ENCODE measurements around the gene GPHN. TPM values are rescaled to one million over a fixed set of nuclear protein-coding genes. Genes with fewer than 3 reads are reported as not detected.
A peak's percentile ranks its signal among the peaks of the same experiment; 100 is the strongest.

The GPHN gene
- polyA plus RNA-seq, 1 of the 3 experiments (the other 2 are of a cell fraction) = 6.9 TPM

DNA sequence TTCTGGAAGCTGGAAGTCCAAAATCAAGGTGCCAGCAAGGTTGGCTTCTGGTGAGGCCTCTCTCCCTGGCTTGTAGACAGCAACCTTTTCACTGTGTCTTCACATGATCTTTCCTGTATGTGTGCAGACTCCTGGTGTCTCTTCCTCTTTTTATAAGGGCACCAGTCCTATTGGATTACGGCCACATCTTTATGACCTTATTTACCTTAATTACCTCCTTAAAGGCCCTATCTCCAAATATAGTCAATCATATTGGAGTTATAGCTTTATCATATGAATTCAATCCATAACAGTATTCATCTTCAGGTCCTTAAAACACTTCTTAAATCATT lies 660.1 kb downstream of the GPHN start:
- Histone ChIP-seq H3K4me3 (ENCODE audit: low read depth in 2 of 2, low read length in 1 of 2) (no peak overlapping the region), H3K9me3 (no peaks in the 10 kb centered on the region), H3K9ac (no peak overlapping the region), H4K20me1 (ENCODE audit: insufficient read depth) (no peaks in the 10 kb centered on the region), H3K27ac (ENCODE audit: low read depth in 2 of 2, low read length in 1 of 2) (no peak overlapping the region), H3F3A (replicated peaks; ENCODE audit: insufficient read depth) (peaks cover 6% of the 10 kb centered on the region), H3K79me2 (ENCODE audit: insufficient read depth) (no peaks in the 10 kb centered on the region), H3K4me2 (no peak overlapping the region), H2AFZ (ENCODE audit: low read depth) (peak overlapping the region; percentile 9; the same call in 1 of the 2 replicates), H3K9me2 (no peaks in the 10 kb centered on the region), H3K27me3 (ENCODE audit: insufficient read depth) (no peaks in the 10 kb centered on the region), H3K36me3 (replicated peaks in 1 of 2; ENCODE audit: control insufficient read depth in 1 of 2, insufficient read depth in 2 of 2, low read length in 1 of 2) (no peaks in the 10 kb centered on the region), H3K4me1 (ENCODE audit: control insufficient read depth in 1 of 2, insufficient read depth in 2 of 2, low read depth in 1 of 2, low read length in 1 of 2) (peaks cover 0 to 10% of the 10 kb centered on the region in 2 experiments; a peak in 1 of 4 replicates)
- no peak for DNase-seq
- CTCF ChIA-PET = interaction anchor here (0.8 to 4.4 kb wide), 3 partner anchors 34 to 123 kb away, joined by 3 to 78 read pairs (median 3); no protein-coding TSS in a partner anchor
- POLR2A ChIA-PET = no interaction called here
- TF ChIP-seq POLR2AphosphoS5 (IDR thresholded peaks at IDR 0.05; ENCODE audit: low read depth, low read length) (no peak), CHD2 (IDR thresholded peaks at IDR 0.05; ENCODE audit: low read length, partially characterized antibody) (no peak)
- WGBS (ENCODE audit: low lambda C conversion rate) = 96% methylated on average over 1 of the region's 1 CpG

DNA sequence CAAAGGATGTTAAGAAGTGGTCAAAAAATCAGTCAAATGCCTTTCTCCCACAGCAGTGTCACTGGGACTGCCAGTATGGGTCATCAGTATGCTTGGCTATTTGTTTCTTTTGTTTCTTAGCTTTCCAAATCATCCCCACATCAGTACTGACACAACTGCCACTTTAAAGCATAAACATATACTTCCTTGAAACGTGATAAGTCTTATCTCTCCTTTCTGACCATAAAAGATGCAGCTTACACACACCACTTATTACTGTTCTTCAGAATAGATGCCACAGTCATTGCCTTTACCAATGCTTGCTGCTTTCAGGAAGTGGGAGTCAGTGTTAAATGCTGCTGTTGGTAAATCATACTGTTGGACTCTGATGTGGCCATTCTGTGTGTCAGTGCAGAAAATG lies 662.7 kb downstream of the GPHN start:
- peaks cover 6% of the 10 kb centered on the region for H3F3A ChIP-seq (replicated peaks; ENCODE audit: insufficient read depth)
- peaks cover 0 to 10% of the 10 kb centered on the region in 2 experiments; a peak in 1 of 4 replicates for H3K4me1 ChIP-seq (ENCODE audit: control insufficient read depth in 1 of 2, insufficient read depth in 2 of 2, low read depth in 1 of 2, low read length in 1 of 2)
- H3K9ac ChIP-seq = no peak overlapping the region
- H4K20me1 ChIP-seq (ENCODE audit: insufficient read depth) = no peaks in the 10 kb centered on the region
- no peak overlapping the region for H2AFZ ChIP-seq (ENCODE audit: low read depth)
- H3K27ac ChIP-seq (ENCODE audit: low read depth in 2 of 2, low read length in 1 of 2) = no peak overlapping the region
- TF ChIP-seq SIN3A (IDR thresholded peaks at IDR 0.05; ENCODE audit: borderline replicate concordance, low read depth, low read length) (no peak), TAF1 (IDR thresholded peaks at IDR 0.05; ENCODE audit: borderline replicate concordance, low read depth, low read length) (no peak), FOXJ3 (CRISPR knock-in tag; IDR thresholded peaks at IDR 0.05) (no peak), CHD2 (IDR thresholded peaks at IDR 0.05; ENCODE audit: low read length, partially characterized antibody) (no peak), FOSL2 (IDR thresholded peaks at IDR 0.05; ENCODE audit: borderline replicate concordance, low read depth) (no peak), JUND (IDR thresholded peaks at IDR 0.05) (no peak)
- TF ChIP-seq, protein P1, sequence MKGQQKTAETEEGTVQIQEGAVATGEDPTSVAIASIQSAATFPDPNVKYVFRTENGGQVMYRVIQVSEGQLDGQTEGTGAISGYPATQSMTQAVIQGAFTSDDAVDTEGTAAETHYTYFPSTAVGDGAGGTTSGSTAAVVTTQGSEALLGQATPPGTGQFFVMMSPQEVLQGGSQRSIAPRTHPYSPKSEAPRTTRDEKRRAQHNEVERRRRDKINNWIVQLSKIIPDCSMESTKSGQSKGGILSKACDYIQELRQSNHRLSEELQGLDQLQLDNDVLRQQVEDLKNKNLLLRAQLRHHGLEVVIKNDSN (IDR thresholded peaks at IDR 0.05; ENCODE audit: borderline replicate concordance, low read depth) = no peak
- TF ChIP-seq, protein P2, sequence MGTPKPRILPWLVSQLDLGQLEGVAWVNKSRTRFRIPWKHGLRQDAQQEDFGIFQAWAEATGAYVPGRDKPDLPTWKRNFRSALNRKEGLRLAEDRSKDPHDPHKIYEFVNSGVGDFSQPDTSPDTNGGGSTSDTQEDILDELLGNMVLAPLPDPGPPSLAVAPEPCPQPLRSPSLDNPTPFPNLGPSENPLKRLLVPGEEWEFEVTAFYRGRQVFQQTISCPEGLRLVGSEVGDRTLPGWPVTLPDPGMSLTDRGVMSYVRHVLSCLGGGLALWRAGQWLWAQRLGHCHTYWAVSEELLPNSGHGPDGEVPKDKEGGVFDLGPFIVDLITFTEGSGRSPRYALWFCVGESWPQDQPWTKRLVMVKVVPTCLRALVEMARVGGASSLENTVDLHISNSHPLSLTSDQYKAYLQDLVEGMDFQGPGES (IDR thresholded peaks at IDR 0.05; ENCODE audit: low read depth, low read length) = no peak
- POLR2A ChIA-PET = no interaction called here
- CTCF ChIA-PET = interaction anchor here (1.8 kb wide), 1 partner anchor 115 kb away, joined by 7 read pairs; no protein-coding TSS in a partner anchor
- no peak for DNase-seq
- H3K4me2 ChIP-seq = no peak overlapping the region
- H3K9me2 ChIP-seq = no peaks in the 10 kb centered on the region
- no peak overlapping the region for H3K4me3 ChIP-seq (ENCODE audit: low read depth in 2 of 2, low read length in 1 of 2)
- H3K79me2 ChIP-seq (ENCODE audit: insufficient read depth) = no peaks in the 10 kb centered on the region
- H3K27me3 ChIP-seq (ENCODE audit: insufficient read depth) = no peaks in the 10 kb centered on the region
- WGBS (ENCODE audit: low lambda C conversion rate) = 38% methylated on average over 1 of the region's 1 CpG
- 0 out of 2 replicates have a peak, but pooled peaks cover 3% of the 10 kb centered on the region for H3K9me3 ChIP-seq
- no peaks in the 10 kb centered on the region for H3K36me3 ChIP-seq (replicated peaks in 1 of 2; ENCODE audit: control insufficient read depth in 1 of 2, insufficient read depth in 2 of 2, low read length in 1 of 2)

DNA sequence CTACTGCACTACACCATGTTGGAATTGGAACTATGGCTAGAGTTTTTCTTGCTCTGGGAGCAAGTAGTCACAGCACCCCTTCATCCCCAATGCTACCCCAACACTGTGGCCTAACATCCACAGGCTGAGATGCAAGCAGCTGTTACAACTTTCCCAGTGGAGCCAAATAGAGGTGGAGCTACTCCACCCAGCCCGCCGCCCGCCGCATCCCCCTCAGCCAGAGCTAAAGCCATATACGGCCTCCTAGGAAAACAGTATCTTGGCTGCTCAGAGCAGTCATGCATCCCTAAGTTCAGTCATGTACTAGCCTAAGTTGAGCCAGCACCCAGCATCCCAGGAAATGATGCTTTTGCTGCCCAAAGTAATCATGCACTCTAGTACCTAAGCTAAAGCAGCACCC lies 664.1 kb downstream of the GPHN start:
- no peaks in the 10 kb centered on the region for H3K36me3 ChIP-seq (replicated peaks in 1 of 2; ENCODE audit: control insufficient read depth in 1 of 2, insufficient read depth in 2 of 2, low read length in 1 of 2)
- H3K4me3 ChIP-seq (ENCODE audit: low read depth in 2 of 2, low read length in 1 of 2) = no peak overlapping the region
- H3F3A ChIP-seq (replicated peaks; ENCODE audit: insufficient read depth) = peaks cover 6% of the 10 kb centered on the region
- H2AFZ ChIP-seq (ENCODE audit: low read depth) = no peak overlapping the region
- no peak overlapping the region for H3K4me2 ChIP-seq
- H3K9me2 ChIP-seq = no peaks in the 10 kb centered on the region
- peaks cover 0 to 10% of the 10 kb centered on the region in 2 experiments; a peak in 1 of 4 replicates for H3K4me1 ChIP-seq (ENCODE audit: control insufficient read depth in 1 of 2, insufficient read depth in 2 of 2, low read depth in 1 of 2, low read length in 1 of 2)
- H3K9ac ChIP-seq = no peak overlapping the region
- ChIA-PET POLR2A (no interaction called here), CTCF (interaction anchor here (1.1 to 1.4 kb wide), 2 partner anchors 26 to 114 kb away, joined by 3 read pairs; no protein-coding TSS in a partner anchor)
- no peaks in the 10 kb centered on the region for H3K79me2 ChIP-seq (ENCODE audit: insufficient read depth)
- 0 out of 2 replicates have a peak, but pooled peaks cover 3% of the 10 kb centered on the region for H3K9me3 ChIP-seq
- WGBS (ENCODE audit: low lambda C conversion rate) = 93% methylated on average over 5 of the region's 5 CpGs
- H3K27me3 ChIP-seq (ENCODE audit: insufficient read depth) = no peaks in the 10 kb centered on the region
- DNase-seq = no peak
- H4K20me1 ChIP-seq (ENCODE audit: insufficient read depth) = no peaks in the 10 kb centered on the region
- no peak overlapping the region for H3K27ac ChIP-seq (ENCODE audit: low read depth in 2 of 2, low read length in 1 of 2)
- TF ChIP-seq, protein P3, sequence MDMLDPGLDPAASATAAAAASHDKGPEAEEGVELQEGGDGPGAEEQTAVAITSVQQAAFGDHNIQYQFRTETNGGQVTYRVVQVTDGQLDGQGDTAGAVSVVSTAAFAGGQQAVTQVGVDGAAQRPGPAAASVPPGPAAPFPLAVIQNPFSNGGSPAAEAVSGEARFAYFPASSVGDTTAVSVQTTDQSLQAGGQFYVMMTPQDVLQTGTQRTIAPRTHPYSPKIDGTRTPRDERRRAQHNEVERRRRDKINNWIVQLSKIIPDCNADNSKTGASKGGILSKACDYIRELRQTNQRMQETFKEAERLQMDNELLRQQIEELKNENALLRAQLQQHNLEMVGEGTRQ (IDR thresholded peaks at IDR 0.05; ENCODE audit: borderline replicate concordance, low read depth, low read length) = no peak
- TF ChIP-seq NRF1 (IDR thresholded peaks at IDR 0.05; ENCODE audit: low read depth, low read length) (no peak), EP300 (IDR thresholded peaks at IDR 0.05; ENCODE audit: borderline replicate concordance in 1 of 2, low read depth in 1 of 2, low read length in 1 of 2) (no peak), CHD2 (IDR thresholded peaks at IDR 0.05; ENCODE audit: low read length, partially characterized antibody) (no peak), NFIC (IDR thresholded peaks at IDR 0.05; ENCODE audit: borderline replicate concordance) (no peak), EZH2phosphoT487 (IDR thresholded peaks at IDR 0.05; ENCODE audit: borderline replicate concordance, low read depth) (no peak), FOXJ3 (CRISPR knock-in tag; IDR thresholded peaks at IDR 0.05) (no peak), RFX5 (IDR thresholded peaks at IDR 0.05; ENCODE audit: low read length) (no peak), TAF1 (IDR thresholded peaks at IDR 0.05; ENCODE audit: borderline replicate concordance, low read depth, low read length) (no peak), YY1 (IDR thresholded peaks at IDR 0.05; ENCODE audit: low read depth) (no peak)
- TF ChIP-seq, protein P1 (IDR thresholded peaks at IDR 0.05; ENCODE audit: borderline replicate concordance, low read depth) = no peak

Data from SK-N-SH (cell line).